Measurements from ENCODE around the gene SERPINB7. TPM values are rescaled to one million over a fixed set of nuclear protein-coding genes. Genes with fewer than 3 reads are reported as not detected.

SERPINB7 gene
- total RNA-seq, 1 donor from 2014 or later: 0.72 TPM

DNA sequence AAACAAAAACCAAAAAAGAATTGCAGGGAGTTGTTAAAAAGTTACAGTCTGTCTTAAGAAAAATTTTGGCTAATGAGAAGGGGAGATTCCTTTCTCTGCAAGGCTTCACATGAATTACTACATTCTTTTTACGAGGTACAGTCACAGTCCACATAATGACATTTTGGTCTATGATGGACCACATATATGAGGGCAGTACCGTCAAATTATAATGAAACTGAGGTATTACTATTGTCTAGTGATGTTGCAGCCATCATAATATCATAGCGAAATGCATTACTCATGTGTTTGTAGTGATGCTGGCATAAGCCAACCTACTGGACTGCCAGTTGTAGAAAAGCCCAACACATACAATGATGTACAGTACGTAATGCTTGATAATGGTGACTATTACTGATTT lies 12.5 kb downstream of the SERPINB7 start:
- no peak for DNase-seq

- no peak for DNase-seq
These were observed 13.4 kb downstream of the SERPINB7 start for GRCh38 chr18:63788447-63789096.

- no peak for DNase-seq
These were observed 14.1 kb downstream of the SERPINB7 start for GRCh38 chr18:63789327-63789726.

DNA sequence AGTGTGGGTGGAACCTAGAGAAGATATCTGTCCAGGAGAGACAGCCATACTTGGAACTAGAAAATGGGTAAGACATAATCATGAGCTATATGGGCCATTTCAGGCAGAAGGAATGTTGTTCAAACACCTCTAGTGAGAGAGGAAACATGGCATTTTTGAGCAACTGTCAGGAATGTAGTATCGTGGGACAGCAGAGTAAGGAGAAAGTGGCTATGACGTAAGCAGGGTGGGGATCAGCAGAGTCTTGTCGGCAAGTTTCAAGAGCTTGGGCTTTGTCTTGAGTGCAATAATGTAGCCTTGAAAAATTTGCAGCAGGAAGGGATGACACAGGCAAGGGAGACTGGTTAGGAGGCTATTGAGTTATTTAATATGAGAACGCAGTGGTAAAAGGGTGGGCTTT lies 20.4 kb downstream of the SERPINB7 start:
- DNase-seq: no peak

- DNase-seq: no peak
These were observed 24.0 kb downstream of the SERPINB7 start for GRCh38 chr18:63799189-63799588.

DNA sequence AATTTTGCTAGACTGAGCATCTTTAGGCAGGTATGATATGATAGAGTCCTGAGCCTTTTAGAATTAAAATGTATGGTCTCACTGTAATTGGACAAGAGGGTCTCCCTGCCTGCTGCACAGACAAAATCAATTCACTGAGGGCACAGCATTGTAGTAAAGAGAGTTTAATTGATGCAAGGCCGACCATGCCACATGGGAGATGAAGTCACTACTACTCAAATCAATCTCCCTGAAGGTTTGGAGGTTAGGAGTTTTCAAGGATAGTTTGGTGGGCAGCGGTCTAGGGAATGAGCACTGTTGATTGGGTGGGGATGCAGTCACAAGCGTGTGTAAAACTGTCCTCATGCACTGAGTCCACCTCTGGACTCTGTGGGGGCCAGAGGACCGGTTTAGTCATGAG lies 26.1 kb downstream of the SERPINB7 start:
- no peak for DNase-seq

DNA sequence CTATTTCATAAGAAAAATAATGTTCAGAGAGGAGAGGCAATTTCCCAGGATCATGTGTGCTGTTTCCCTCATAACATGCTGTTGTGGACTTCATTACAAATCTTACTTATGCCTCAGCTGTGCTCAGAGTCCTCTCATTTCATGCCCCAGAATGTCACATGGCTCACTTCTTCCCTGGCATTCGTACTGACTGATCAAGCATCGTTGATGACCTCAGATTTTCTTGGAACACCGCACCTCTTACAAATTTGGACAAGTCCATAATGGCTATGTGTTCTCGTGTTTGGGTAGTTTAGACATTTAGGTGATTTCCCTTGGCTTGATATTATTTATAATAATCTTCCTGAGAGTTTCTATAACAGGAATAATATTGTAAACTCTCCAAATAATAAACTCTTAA lies 32.9 kb downstream of the SERPINB7 start:
- no peak for DNase-seq

- DNase-seq: no peak
These were observed 42.3 kb downstream of the SERPINB7 start for GRCh38 chr18:63817441-63818051.

GRCh38 chr18:63818212-63818611 lies 43.0 kb downstream of the SERPINB7 start:
- no peak for DNase-seq

GRCh38 chr18:63819786-63820185 lies 44.6 kb downstream of the SERPINB7 start:
- peak; percentile 12 for DNase-seq

- no peak for DNase-seq
These were observed 45.5 kb downstream of the SERPINB7 start for GRCh38 chr18:63820694-63821093.

DNA sequence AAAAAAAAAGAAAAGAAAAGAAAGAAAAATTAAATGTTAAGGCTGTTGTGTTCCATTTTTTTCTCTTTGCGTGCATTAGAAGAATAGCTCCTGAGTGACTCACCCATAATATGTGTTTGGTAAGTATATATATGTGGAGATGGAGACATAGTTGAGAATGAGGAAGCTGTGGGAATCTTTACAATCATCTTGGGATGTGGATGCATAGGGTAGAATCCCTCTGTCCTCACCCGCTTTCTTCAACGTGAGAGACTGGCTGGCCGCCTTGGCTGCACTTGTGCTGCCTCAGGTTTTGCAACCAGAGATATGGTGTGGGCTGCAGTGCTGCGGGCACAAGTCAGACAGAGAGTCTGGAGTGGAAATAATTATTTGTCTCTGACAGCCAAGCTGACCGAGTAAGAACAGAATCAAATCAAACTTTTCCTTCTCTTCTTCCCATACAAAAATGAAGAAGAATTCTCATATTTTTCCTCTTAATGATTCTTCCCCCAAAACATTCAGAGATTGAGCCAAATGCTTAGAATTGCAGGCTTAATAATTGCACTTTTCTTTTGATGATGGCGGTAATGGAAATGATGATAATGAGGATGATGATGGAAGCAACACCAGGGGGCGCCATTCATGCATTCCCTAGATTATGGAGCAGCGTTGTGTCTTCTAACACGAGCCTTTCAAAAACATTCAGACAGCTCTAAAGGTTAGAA lies 48.5 kb downstream of the SERPINB7 start:
- DNase-seq: peak; percentile 6

DNA sequence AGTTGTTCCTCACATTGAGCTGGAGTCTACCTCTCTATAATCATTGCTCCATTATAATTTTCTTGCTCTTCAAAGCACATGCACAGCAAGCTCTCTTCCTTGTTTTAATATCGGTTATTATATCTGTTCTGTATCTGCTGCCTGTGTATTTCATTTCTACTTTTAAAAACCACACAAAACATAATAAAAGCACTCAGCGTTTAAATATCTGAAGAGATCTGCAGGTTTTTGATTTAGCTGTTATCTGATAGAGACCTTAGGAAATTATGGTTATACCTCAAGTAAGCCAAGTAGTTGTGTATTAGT lies 49.0 kb downstream of the SERPINB7 start:
- no peak for DNase-seq

DNA sequence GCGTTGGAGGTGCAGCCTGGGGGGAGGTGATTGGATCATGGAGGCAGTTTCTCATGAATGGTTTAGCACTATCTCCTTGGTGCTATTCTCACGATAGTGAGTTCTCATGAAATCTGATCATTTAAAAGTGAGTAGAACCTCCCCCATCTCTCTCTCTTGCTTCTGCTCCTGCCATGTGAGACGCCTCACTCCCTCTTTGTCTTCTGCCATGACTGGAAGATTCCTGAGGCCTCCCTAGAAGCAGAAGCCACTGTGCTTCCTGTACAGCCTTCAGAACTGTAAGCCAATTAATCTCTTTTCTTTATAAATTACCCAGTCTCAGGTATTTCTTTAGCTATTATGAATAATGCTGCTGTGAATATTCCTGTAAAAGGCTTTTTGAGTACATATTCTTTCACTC lies 52.9 kb downstream of the SERPINB7 start:
- no peak for DNase-seq

DNA sequence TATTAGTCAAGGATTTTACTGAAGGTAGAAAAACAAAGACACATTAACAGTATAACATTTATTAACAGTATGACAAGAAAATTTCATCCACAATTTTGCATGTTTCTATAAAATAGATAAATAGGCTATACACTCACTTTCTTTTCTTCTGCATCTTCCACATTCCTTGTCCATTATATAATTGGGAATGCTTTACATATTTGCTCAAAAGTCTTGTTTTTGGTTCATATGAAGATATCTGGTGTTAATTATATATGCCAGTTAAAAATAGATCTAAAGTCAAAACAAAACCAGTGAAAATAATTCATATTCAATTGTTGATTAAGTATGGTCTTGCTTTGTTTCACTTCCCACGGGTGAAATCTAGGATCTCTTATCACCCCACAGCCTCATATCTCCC lies 53.4 kb downstream of the SERPINB7 start:
- no peak for DNase-seq

- DNase-seq: no peak
These were observed 54.7 kb downstream of the SERPINB7 start for GRCh38 chr18:63829886-63830285.

DNA sequence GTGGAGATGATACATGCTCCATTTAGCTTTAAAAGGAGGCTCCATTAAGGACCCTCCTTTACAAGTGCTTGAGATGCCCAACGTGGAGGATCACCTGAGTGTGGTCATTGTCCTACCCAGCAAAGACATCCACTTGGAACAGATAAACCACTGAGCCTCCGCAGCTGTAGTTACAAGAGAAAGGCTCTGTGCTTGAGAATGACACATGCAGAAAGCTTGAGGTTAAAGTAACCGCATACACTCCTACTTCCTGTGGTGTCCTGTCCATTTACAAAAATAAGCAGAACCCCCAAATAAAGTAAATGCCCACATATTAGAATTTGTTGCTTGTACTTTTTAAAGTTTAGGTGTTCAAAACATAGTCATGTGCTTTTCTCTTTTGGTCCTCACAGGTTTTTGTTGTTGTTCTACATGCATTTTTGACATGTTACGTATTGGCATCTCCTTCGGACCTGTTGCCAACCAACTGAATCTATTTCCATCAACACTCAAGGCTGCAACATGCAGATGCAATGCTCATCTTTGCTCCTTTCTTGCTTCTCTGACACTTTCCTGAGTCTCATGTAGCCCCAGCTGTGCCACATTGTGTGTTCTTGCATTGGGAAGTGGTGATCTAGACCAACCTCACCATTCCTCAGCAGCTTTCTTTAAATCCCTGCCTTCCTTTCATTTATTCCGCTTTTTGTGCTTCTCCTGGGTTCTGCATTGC lies 56.0 kb downstream of the SERPINB7 start:
- no peak for DNase-seq

GRCh38 chr18:63832470-63832869 lies 57.3 kb downstream of the SERPINB7 start:
- DNase-seq: no peak

GRCh38 chr18:63834471-63835113 lies 59.4 kb downstream of the SERPINB7 start:
- DNase-seq: no peak

DNA sequence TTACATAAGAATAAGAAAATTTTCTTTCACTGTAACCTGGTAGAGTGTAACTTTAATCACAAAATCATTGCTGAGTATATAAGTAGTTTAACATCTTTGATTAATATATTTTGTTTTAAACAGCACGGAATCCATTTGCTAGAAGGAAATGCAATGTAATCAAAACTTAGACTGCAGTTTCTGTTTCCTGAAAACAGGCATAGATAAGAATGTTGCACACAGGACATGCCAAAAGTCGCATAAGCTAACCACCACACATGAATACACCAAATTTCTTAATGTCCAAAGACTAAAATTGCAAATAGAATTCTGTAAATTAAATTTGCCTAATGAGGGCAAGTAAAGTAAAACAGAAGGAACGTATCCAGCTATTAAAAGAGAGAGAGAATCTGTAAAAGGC lies 61.2 kb downstream of the SERPINB7 start:
- no peak for DNase-seq

DNA sequence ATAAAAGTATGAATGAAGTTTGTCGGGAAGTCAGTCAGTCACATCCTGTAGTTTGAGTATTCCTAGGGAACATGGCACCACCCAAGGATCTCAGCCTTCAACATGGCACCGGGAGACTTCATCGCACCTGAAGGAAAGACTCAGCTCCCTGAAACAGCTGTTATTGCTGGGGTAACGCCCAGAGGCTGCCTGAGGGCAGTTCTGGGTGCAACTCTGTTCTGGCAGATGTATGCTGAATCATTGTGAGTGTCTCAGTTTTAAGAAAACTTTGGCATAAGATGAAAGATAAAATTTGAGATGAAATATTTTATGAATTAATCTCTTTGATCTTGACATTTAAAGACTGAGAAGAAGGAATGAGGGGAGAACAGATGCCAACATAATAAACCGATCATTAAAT lies 62.4 kb downstream of the SERPINB7 start:
- DNase-seq: no peak

GRCh38 chr18:63843008-63843407 lies 67.8 kb downstream of the SERPINB7 start:
- DNase-seq: no peak

- peak; percentile 31 for DNase-seq
These were observed 69.0 kb downstream of the SERPINB7 start for GRCh38 chr18:63844254-63844653.

Measured in tongue (tissue), 2 donors.